Measurements from ENCODE around the gene KCNMA1.

Gene KCNMA1

DNA sequence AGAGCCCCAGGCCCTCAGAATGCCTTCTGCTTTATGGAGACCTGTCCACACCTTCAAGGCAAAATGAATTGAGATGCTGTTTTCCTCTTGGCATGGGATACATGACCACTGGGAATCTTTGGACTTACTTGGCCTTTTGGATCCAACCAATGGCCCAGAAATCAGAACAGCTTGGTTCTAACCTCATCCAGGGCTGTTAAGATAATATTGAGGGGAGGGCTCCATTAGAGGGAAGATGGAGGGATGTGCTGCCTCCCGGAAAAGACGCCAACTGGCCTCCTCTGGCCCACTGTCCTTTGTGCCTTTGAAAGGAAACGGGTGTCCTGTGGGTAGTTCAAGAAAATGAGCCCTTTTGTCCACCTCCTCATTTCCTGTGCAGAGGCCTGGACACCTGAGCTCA, 530.9 kb downstream of the KCNMA1 start:
- no peak overlapping the region for H3K4me3 ChIP-seq (ENCODE audit: insufficient read depth, low read length, poor library complexity, severe bottlenecking)
- H3K4me2 ChIP-seq (ENCODE audit: low read depth, low read length, poor library complexity, severe bottlenecking) = no peak overlapping the region
- H3K27me3 ChIP-seq (ENCODE audit: low read length) = no peaks in the 10 kb centered on the region
- H3K9ac ChIP-seq (ENCODE audit: low read length) = no peak overlapping the region
- H2AFZ ChIP-seq (ENCODE audit: low read depth, low read length, severe bottlenecking) = no peak overlapping the region
- H3K79me2 ChIP-seq (ENCODE audit: insufficient read depth, low read length) = no peaks in the 10 kb centered on the region
- no peaks in the 10 kb centered on the region for H4K20me1 ChIP-seq (ENCODE audit: low read depth, low read length)
- H3K27ac ChIP-seq (ENCODE audit: low read depth, low read length) = no peak overlapping the region
- H3K36me3 ChIP-seq (ENCODE audit: low read length) = no peaks in the 10 kb centered on the region
- no peaks in the 10 kb centered on the region for H3K9me2 ChIP-seq (replicated peaks; ENCODE audit: insufficient read depth, low read length)
- TF ChIP-seq EZH2phosphoT487 (conservative IDR thresholded peaks at IDR 0.05; ENCODE audit: low read length) = no peak
- TF ChIP-seq, protein P1, sequence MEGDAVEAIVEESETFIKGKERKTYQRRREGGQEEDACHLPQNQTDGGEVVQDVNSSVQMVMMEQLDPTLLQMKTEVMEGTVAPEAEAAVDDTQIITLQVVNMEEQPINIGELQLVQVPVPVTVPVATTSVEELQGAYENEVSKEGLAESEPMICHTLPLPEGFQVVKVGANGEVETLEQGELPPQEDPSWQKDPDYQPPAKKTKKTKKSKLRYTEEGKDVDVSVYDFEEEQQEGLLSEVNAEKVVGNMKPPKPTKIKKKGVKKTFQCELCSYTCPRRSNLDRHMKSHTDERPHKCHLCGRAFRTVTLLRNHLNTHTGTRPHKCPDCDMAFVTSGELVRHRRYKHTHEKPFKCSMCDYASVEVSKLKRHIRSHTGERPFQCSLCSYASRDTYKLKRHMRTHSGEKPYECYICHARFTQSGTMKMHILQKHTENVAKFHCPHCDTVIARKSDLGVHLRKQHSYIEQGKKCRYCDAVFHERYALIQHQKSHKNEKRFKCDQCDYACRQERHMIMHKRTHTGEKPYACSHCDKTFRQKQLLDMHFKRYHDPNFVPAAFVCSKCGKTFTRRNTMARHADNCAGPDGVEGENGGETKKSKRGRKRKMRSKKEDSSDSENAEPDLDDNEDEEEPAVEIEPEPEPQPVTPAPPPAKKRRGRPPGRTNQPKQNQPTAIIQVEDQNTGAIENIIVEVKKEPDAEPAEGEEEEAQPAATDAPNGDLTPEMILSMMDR (IDR thresholded peaks at IDR 0.05; ENCODE audit: insufficient read depth, low read length, poor library complexity, severe bottlenecking) = no peak
- no peaks in the 10 kb centered on the region for H3K9me3 ChIP-seq (ENCODE audit: insufficient read depth, low read length)
- H3F3A ChIP-seq (ENCODE audit: insufficient read depth) = no peaks in the 10 kb centered on the region

- H3K27me3 ChIP-seq (ENCODE audit: low read length) = no peaks in the 10 kb centered on the region
Observed at GRCh38 chr10:77105761-77106221, 531.8 kb downstream of the KCNMA1 start.

GRCh38 chr10:77104459-77104980, 533.1 kb downstream of the KCNMA1 start:
- H3K27ac ChIP-seq (ENCODE audit: low read depth, low read length) = no peak overlapping the region
- no peaks in the 10 kb centered on the region for H3K79me2 ChIP-seq (ENCODE audit: insufficient read depth, low read length)
- no peak overlapping the region for H3K4me2 ChIP-seq (ENCODE audit: low read depth, low read length, poor library complexity, severe bottlenecking)
- no peaks in the 10 kb centered on the region for H3K9me2 ChIP-seq (replicated peaks; ENCODE audit: insufficient read depth, low read length)
- H4K20me1 ChIP-seq (ENCODE audit: low read depth, low read length) = no peaks in the 10 kb centered on the region
- H3K9me3 ChIP-seq (ENCODE audit: insufficient read depth, low read length) = no peaks in the 10 kb centered on the region
- no peaks in the 10 kb centered on the region for H3K36me3 ChIP-seq (ENCODE audit: low read length)
- no peak overlapping the region for H3K9ac ChIP-seq (ENCODE audit: low read length)
- H3K27me3 ChIP-seq (ENCODE audit: low read length) = no peaks in the 10 kb centered on the region
- TF ChIP-seq, protein P1 (IDR thresholded peaks at IDR 0.05; ENCODE audit: insufficient read depth, low read length, poor library complexity, severe bottlenecking) = no peak
- no peak for TF ChIP-seq EZH2phosphoT487 (conservative IDR thresholded peaks at IDR 0.05; ENCODE audit: low read length)
- no peak overlapping the region for H3K4me3 ChIP-seq (ENCODE audit: insufficient read depth, low read length, poor library complexity, severe bottlenecking)
- no peaks in the 10 kb centered on the region for H3F3A ChIP-seq (ENCODE audit: insufficient read depth)
- H2AFZ ChIP-seq (ENCODE audit: low read depth, low read length, severe bottlenecking) = no peak overlapping the region

More at GRCh38 chr10:77105761-77106221, 531.8 kb downstream of the KCNMA1 start:
- no peaks in the 10 kb centered on the region for H3K9me2 ChIP-seq (replicated peaks; ENCODE audit: insufficient read depth, low read length)
- H3K4me2 ChIP-seq (ENCODE audit: low read depth, low read length, poor library complexity, severe bottlenecking) = no peak overlapping the region
- no peaks in the 10 kb centered on the region for H3K9me3 ChIP-seq (ENCODE audit: insufficient read depth, low read length)
- H3K27ac ChIP-seq (ENCODE audit: low read depth, low read length) = no peak overlapping the region
- no peak for TF ChIP-seq EZH2phosphoT487 (conservative IDR thresholded peaks at IDR 0.05; ENCODE audit: low read length)
- TF ChIP-seq, protein P1 (IDR thresholded peaks at IDR 0.05; ENCODE audit: insufficient read depth, low read length, poor library complexity, severe bottlenecking) = no peak
- no peaks in the 10 kb centered on the region for H3K36me3 ChIP-seq (ENCODE audit: low read length)
- H3K9ac ChIP-seq (ENCODE audit: low read length) = no peak overlapping the region
- no peaks in the 10 kb centered on the region for H3K79me2 ChIP-seq (ENCODE audit: insufficient read depth, low read length)
- no peaks in the 10 kb centered on the region for H4K20me1 ChIP-seq (ENCODE audit: low read depth, low read length)
- H2AFZ ChIP-seq (ENCODE audit: low read depth, low read length, severe bottlenecking) = no peak overlapping the region
- H3K4me3 ChIP-seq (ENCODE audit: insufficient read depth, low read length, poor library complexity, severe bottlenecking) = no peak overlapping the region
- H3F3A ChIP-seq (ENCODE audit: insufficient read depth) = no peaks in the 10 kb centered on the region

Data from SU-DHL-6 (cell line).